Stimulated activated naive CD8-positive, alpha-beta T cell treated with anti-CD3 and anti-CD28 coated beads, Interleukin-15, Interleukin-2, amounts not matched to agents 100 ng/mL and 50 ng/mL, for 24 hours (primary cell): ENCODE measurements around the gene HSPB1.
"Not testable (repeated sequence)": the region's sequence is repeated elsewhere in the genome, so short reads cannot be mapped to it uniquely, and the experiment has no call there.

Experiments
- H3K27ac Mint-ChIP-seq: one replicate; pipeline ENCODE4 v1.8.0; 2021; ENCODE audit warnings: mild to moderate bottlenecking, mixed read lengths
- H3K27me3 Mint-ChIP-seq: one replicate; pipeline ENCODE4 v1.8.0; 2021; ENCODE audit warnings: mixed read lengths
- H3K36me3 Mint-ChIP-seq: one replicate; pipeline ENCODE4 v1.8.0; 2021; ENCODE audit warnings: low read depth, mixed read lengths
- H3K4me1 Mint-ChIP-seq: one replicate; pipeline ENCODE4 v1.8.0; 2021; ENCODE audit warnings: low read depth, mixed read lengths
- H3K4me3 Mint-ChIP-seq: one replicate; pipeline ENCODE4 v1.8.0; 2021; ENCODE audit warnings: mild to moderate bottlenecking, mixed read lengths
- H3K9me3 Mint-ChIP-seq: one replicate; pipeline ENCODE4 v1.8.0; 2021; ENCODE audit warnings: mixed read lengths

HSPB1 gene

GRCh38 chr7:76302347-76303201 is at the start of gene HSPB1:
TSS of gene HSPB1 (plus strand) at chr7:76302673. CDS start at chr7:76302713, 40 bp downstream.
- Mint-ChIP-seq H3K36me3 (no peaks in the 10 kb centered on the region), H3K4me3 (peak within 1 kb of the TSS; percentile 85), H3K9me3 (no peaks in the 10 kb centered on the region), H3K27ac (peak within 1 kb of the TSS; percentile 88), H3K4me1 (peaks cover 19% of the 10 kb centered on the region), H3K27me3 (peaks cover 6% of the 10 kb centered on the region)

DNA sequence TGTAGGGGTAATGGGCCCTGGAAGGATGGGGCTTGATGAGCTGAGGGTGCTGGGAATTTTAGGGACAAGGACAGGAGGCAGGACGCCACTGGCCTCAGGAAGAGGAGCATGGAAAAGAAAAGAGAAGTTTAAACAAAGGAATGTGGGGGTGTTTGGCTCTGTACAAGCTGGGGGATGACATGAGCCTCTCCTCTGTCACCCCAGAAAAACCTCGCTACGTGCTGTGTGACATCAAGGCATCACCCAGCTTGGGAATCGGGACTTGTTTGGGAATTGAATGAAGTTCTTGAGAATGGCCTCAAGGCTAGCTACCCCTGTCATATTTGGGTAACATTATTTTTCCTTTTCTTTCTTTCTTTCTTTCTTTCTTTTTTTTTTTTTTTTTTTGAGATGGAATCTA is 47.7 kb upstream of the HSPB1 start:
- Mint-ChIP-seq H3K4me1 (no peaks in the 10 kb centered on the region), H3K4me3 (no peak overlapping the region), H3K9me3 (no peaks in the 10 kb centered on the region), H3K27me3 (peaks cover 16% of the 10 kb centered on the region), H3K36me3 (no peaks in the 10 kb centered on the region), H3K27ac (no peak overlapping the region)

DNA sequence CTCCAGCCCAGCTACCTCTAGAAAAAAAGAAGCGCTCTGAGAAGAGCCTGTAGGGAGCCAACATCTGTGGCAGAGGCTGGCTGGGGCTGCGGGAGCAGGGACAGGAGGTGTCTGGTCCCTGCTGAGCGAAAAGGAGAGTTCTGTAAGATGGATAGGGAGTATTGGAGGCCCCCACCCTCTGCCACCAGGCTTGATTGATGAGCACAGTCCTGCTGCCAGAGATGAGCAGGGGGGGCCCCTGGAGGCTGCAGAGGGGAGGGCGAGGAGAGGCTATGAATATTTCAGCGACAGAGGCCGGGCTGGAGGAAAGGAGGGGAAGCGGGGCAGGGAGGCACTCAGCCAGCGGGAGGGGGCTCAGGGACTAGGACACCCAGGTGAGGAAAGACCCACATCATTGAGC is 44.5 kb upstream of the HSPB1 start:
- Mint-ChIP-seq H3K4me1 (no peaks in the 10 kb centered on the region), H3K27me3 (peaks cover 25% of the 10 kb centered on the region), H3K27ac (no peak overlapping the region), H3K4me3 (no peak overlapping the region), H3K36me3 (no peaks in the 10 kb centered on the region), H3K9me3 (no peaks in the 10 kb centered on the region)

DNA sequence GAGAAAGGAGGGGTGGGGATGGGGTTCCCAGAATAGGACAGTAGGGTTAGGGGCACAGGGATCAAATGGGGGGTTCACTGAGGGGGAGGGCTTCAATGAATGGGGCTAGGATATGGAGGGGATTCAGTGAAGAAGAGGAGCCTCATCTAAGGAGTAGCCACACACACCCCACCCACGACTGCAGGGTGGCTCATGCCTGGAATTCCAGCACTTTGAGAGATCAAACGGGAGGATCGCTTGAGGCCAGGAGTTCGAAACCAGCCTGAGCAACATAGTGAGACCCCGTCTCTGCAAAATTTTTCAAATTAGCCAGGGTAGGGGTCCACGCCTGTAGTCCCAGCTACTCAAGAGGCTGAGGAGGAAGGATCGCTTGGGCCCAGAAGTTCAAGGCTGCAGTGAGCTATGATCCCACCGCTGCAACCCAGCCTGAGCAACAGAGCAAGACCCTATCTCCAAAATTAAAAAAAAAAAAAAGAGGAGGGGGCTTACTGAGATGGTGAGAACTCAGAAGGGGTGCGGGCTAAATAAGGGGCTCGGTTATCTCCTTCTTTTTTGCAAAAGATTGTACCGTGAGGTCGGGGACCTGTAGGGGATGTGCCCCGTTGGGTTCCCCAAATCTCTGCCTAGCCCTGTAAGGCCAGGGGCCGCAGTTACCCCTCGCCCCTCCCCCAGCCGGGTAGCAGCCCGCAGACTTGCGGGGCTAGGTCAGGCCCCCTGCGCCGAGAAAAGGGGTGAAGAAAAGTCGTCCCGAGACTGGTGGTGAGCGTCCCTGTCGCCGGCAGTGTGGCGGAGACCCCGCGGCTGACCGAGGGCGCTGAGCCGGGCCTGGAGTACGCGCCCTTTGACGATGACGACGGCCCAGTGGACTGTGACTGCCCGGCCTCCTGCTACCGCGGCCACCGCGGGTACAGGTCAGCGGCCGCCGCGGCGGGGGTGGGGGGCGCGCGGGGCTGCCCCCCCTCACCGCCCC is 43.1 kb upstream of the HSPB1 start:
- Mint-ChIP-seq H3K4me1 (no peaks in the 10 kb centered on the region), H3K4me3 (no peak overlapping the region), H3K36me3 (no peaks in the 10 kb centered on the region), H3K27ac (no peak overlapping the region), H3K27me3 (peaks cover 25% of the 10 kb centered on the region), H3K9me3 (no peaks in the 10 kb centered on the region)

- no peaks in the 10 kb centered on the region for H3K36me3 Mint-ChIP-seq
- no peaks in the 10 kb centered on the region for H3K4me1 Mint-ChIP-seq
- H3K27ac Mint-ChIP-seq: no peak overlapping the region
- H3K4me3 Mint-ChIP-seq: no peak overlapping the region
- H3K9me3 Mint-ChIP-seq: no peaks in the 10 kb centered on the region
- peaks cover 26% of the 10 kb centered on the region for H3K27me3 Mint-ChIP-seq
Observed at GRCh38 chr7:76260171-76260703, 42.2 kb upstream of the HSPB1 start.

GRCh38 chr7:76261329-76261728 is 41.1 kb upstream of the HSPB1 start:
- no peak overlapping the region for H3K4me3 Mint-ChIP-seq
- no peak overlapping the region for H3K27ac Mint-ChIP-seq
- H3K27me3 Mint-ChIP-seq: peaks cover 28% of the 10 kb centered on the region
- no peaks in the 10 kb centered on the region for H3K4me1 Mint-ChIP-seq
- H3K36me3 Mint-ChIP-seq: no peaks in the 10 kb centered on the region
- no peaks in the 10 kb centered on the region for H3K9me3 Mint-ChIP-seq

DNA sequence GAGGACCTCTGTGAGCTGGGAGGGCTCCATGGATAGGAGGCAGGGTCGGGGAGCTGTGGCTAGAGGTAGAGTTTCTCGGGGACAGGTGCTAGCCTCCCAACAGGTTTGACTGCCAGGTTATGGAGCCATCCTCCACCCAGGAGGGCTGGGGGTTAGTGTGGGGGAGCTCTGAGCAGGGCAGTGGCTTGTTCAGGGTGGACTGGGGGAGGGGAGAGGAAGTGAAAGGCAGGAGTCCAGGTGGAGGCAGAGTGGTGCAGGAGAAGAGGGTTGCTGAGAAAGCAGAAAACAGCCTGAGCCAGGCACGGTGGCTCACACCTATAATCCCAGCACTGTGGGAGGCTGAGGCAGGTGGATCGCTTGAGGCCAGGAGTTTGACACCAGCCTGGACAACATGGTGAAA is 40.5 kb upstream of the HSPB1 start:
- Mint-ChIP-seq H3K4me3 (no peak overlapping the region), H3K36me3 (no peaks in the 10 kb centered on the region), H3K27ac (no peak overlapping the region), H3K27me3 (peaks cover 27% of the 10 kb centered on the region), H3K4me1 (no peaks in the 10 kb centered on the region), H3K9me3 (no peaks in the 10 kb centered on the region)

- H3K36me3 Mint-ChIP-seq: no peaks in the 10 kb centered on the region
- H3K9me3 Mint-ChIP-seq: no peaks in the 10 kb centered on the region
- H3K27ac Mint-ChIP-seq: no peak overlapping the region
- no peak overlapping the region for H3K4me3 Mint-ChIP-seq
- peaks cover 22% of the 10 kb centered on the region for H3K27me3 Mint-ChIP-seq
- no peaks in the 10 kb centered on the region for H3K4me1 Mint-ChIP-seq
Observed at GRCh38 chr7:76262683-76263402, 39.6 kb upstream of the HSPB1 start.

- Mint-ChIP-seq H3K9me3 (no peaks in the 10 kb centered on the region), H3K4me3 (no peak overlapping the region), H3K36me3 (no peaks in the 10 kb centered on the region), H3K27ac (no peak overlapping the region), H3K4me1 (no peaks in the 10 kb centered on the region), H3K27me3 (peaks cover 28% of the 10 kb centered on the region)
Observed at GRCh38 chr7:76265299-76265698, 37.2 kb upstream of the HSPB1 start.

- Mint-ChIP-seq H3K27ac (no peak overlapping the region), H3K4me3 (no peak overlapping the region), H3K4me1 (no peaks in the 10 kb centered on the region), H3K27me3 (peaks cover 22% of the 10 kb centered on the region), H3K9me3 (no peaks in the 10 kb centered on the region), H3K36me3 (no peaks in the 10 kb centered on the region)
Observed at GRCh38 chr7:76267107-76267893, 35.2 kb upstream of the HSPB1 start.

GRCh38 chr7:76267894-76268183 is 34.6 kb upstream of the HSPB1 start:
- peaks cover 19% of the 10 kb centered on the region for H3K27me3 Mint-ChIP-seq
- H3K9me3 Mint-ChIP-seq: no peaks in the 10 kb centered on the region
- no peak overlapping the region for H3K27ac Mint-ChIP-seq
- H3K4me1 Mint-ChIP-seq: peaks cover 1% of the 10 kb centered on the region
- no peaks in the 10 kb centered on the region for H3K36me3 Mint-ChIP-seq
- no peak overlapping the region for H3K4me3 Mint-ChIP-seq

- Mint-ChIP-seq H3K4me1 (peaks cover 5% of the 10 kb centered on the region), H3K9me3 (no peaks in the 10 kb centered on the region), H3K4me3 (no peak overlapping the region), H3K27me3 (peaks cover 19% of the 10 kb centered on the region), H3K36me3 (no peaks in the 10 kb centered on the region), H3K27ac (no peak overlapping the region)
Observed at GRCh38 chr7:76268376-76268775, 34.1 kb upstream of the HSPB1 start.

GRCh38 chr7:76269895-76270294 is 32.6 kb upstream of the HSPB1 start:
- Mint-ChIP-seq H3K27ac (no peak overlapping the region), H3K9me3 (no peaks in the 10 kb centered on the region), H3K27me3 (peaks cover 19% of the 10 kb centered on the region), H3K4me1 (peaks cover 8% of the 10 kb centered on the region), H3K36me3 (no peaks in the 10 kb centered on the region), H3K4me3 (no peak overlapping the region)

GRCh38 chr7:76271384-76271783 is 31.1 kb upstream of the HSPB1 start:
- not testable (repeated sequence) for H3K9me3 Mint-ChIP-seq, H3K4me3 Mint-ChIP-seq, H3K27ac Mint-ChIP-seq, H3K36me3 Mint-ChIP-seq, H3K4me1 Mint-ChIP-seq
- H3K27me3 Mint-ChIP-seq: peaks cover 16% of the 10 kb centered on the region
